Measurements from ENCODE around the gene ZNF236. TPM values are rescaled to one million over a fixed set of nuclear protein-coding genes. Genes with fewer than 3 reads are reported as not detected.

Gene ZNF236
- total RNA-seq, 1 experiment from 2014 or later, result 27.1 TPM

- Histone ChIP-seq H3K79me2 (ENCODE audit: low read length) (no peaks in the 10 kb centered on the region; the same call in 1 of the 2 replicates), H3K4me2 (ENCODE audit: low read depth, low read length, poor library complexity, severe bottlenecking) (no peak overlapping the region), H3K36me3 (ENCODE audit: insufficient read depth, low read length) (peaks cover 38% of the 10 kb centered on the region; the same call in 1 of the 2 replicates), H3K9me3 (ENCODE audit: low read length) (no peaks in the 10 kb centered on the region), H3K27ac (ENCODE audit: low read length) (no peak overlapping the region), H3K9me2 (replicated peaks; ENCODE audit: insufficient read depth, low read length) (no peaks in the 10 kb centered on the region), H4K20me1 (ENCODE audit: insufficient read depth, low read depth, low read length) (no peaks in the 10 kb centered on the region), H3K9ac (ENCODE audit: low read length) (no peak overlapping the region), H3K4me3 (ENCODE audit: low read length) (no peak overlapping the region), H3K4me1 (ENCODE audit: low read length) (no peaks in the 10 kb centered on the region), H3K27me3 (ENCODE audit: low read length) (no peaks in the 10 kb centered on the region), H2AFZ (ENCODE audit: low read length) (no peak overlapping the region)
- no peak for DNase-seq
Measured at GRCh38 chr18:76952747-76953146, 130.4 kb downstream of the ZNF236 start.

GRCh38 chr18:76953156-76953555 is 130.8 kb downstream of the ZNF236 start:
- Histone ChIP-seq H3K4me3 (ENCODE audit: low read length) (no peak overlapping the region), H3K36me3 (ENCODE audit: insufficient read depth, low read length) (peaks cover 35% of the 10 kb centered on the region; the same call in 1 of the 2 replicates), H2AFZ (ENCODE audit: low read length) (no peak overlapping the region), H3K27ac (ENCODE audit: low read length) (no peak overlapping the region), H3K27me3 (ENCODE audit: low read length) (no peaks in the 10 kb centered on the region), H3K4me1 (ENCODE audit: low read length) (no peaks in the 10 kb centered on the region), H3K4me2 (ENCODE audit: low read depth, low read length, poor library complexity, severe bottlenecking) (no peak overlapping the region), H4K20me1 (ENCODE audit: insufficient read depth, low read depth, low read length) (no peaks in the 10 kb centered on the region), H3K9ac (ENCODE audit: low read length) (no peak overlapping the region), H3K9me3 (ENCODE audit: low read length) (no peaks in the 10 kb centered on the region), H3K9me2 (replicated peaks; ENCODE audit: insufficient read depth, low read length) (no peaks in the 10 kb centered on the region), H3K79me2 (ENCODE audit: low read length) (no peaks in the 10 kb centered on the region; the same call in 1 of the 2 replicates)
- DNase-seq, result no peak

GRCh38 chr18:76953583-76954233 is 131.4 kb downstream of the ZNF236 start:
- Histone ChIP-seq H3K27ac (ENCODE audit: low read length) (no peak overlapping the region), H3K4me1 (ENCODE audit: low read length) (no peaks in the 10 kb centered on the region), H3K9ac (ENCODE audit: low read length) (no peak overlapping the region), H3K79me2 (ENCODE audit: low read length) (no peaks in the 10 kb centered on the region; the same call in 1 of the 2 replicates), H3K9me3 (ENCODE audit: low read length) (no peaks in the 10 kb centered on the region), H3K9me2 (replicated peaks; ENCODE audit: insufficient read depth, low read length) (no peaks in the 10 kb centered on the region), H4K20me1 (ENCODE audit: insufficient read depth, low read depth, low read length) (no peaks in the 10 kb centered on the region), H3K36me3 (ENCODE audit: insufficient read depth, low read length) (peaks cover 30% of the 10 kb centered on the region; the same call in 1 of the 2 replicates), H3K4me2 (ENCODE audit: low read depth, low read length, poor library complexity, severe bottlenecking) (no peak overlapping the region), H2AFZ (ENCODE audit: low read length) (no peak overlapping the region), H3K27me3 (ENCODE audit: low read length) (no peaks in the 10 kb centered on the region), H3K4me3 (ENCODE audit: low read length) (no peak overlapping the region)
- no peak for DNase-seq

GRCh38 chr18:76955524-76956170 is 133.3 kb downstream of the ZNF236 start:
- no peak overlapping the region for H3K9ac ChIP-seq (ENCODE audit: low read length)
- H3K36me3 ChIP-seq (ENCODE audit: insufficient read depth, low read length), result peaks cover 17% of the 10 kb centered on the region
- no peaks in the 10 kb centered on the region for H3K9me3 ChIP-seq (ENCODE audit: low read length)
- DNase-seq, result no peak
- H3K9me2 ChIP-seq (replicated peaks; ENCODE audit: insufficient read depth, low read length), result no peaks in the 10 kb centered on the region
- no peaks in the 10 kb centered on the region; the same call in 1 of the 2 replicates for H3K79me2 ChIP-seq (ENCODE audit: low read length)
- H3K4me1 ChIP-seq (ENCODE audit: low read length), result peaks cover under 1% of the 10 kb centered on the region; the same call in 1 of the 2 replicates
- H2AFZ ChIP-seq (ENCODE audit: low read length), result no peak overlapping the region
- H3K4me3 ChIP-seq (ENCODE audit: low read length), result no peak overlapping the region
- no peaks in the 10 kb centered on the region for H3K27me3 ChIP-seq (ENCODE audit: low read length)
- H3K27ac ChIP-seq (ENCODE audit: low read length), result no peak overlapping the region
- no peaks in the 10 kb centered on the region for H4K20me1 ChIP-seq (ENCODE audit: insufficient read depth, low read depth, low read length)
- H3K4me2 ChIP-seq (ENCODE audit: low read depth, low read length, poor library complexity, severe bottlenecking), result no peak overlapping the region

GRCh38 chr18:76956648-76957047 is 134.3 kb downstream of the ZNF236 start:
- Histone ChIP-seq H4K20me1 (ENCODE audit: insufficient read depth, low read depth, low read length) (no peaks in the 10 kb centered on the region), H3K4me1 (ENCODE audit: low read length) (peaks cover 7% of the 10 kb centered on the region), H3K9me3 (ENCODE audit: low read length) (no peaks in the 10 kb centered on the region), H3K4me3 (ENCODE audit: low read length) (no peak overlapping the region), H3K27ac (ENCODE audit: low read length) (no peak overlapping the region), H3K4me2 (ENCODE audit: low read depth, low read length, poor library complexity, severe bottlenecking) (no peak overlapping the region), H3K9me2 (replicated peaks; ENCODE audit: insufficient read depth, low read length) (no peaks in the 10 kb centered on the region), H3K36me3 (ENCODE audit: insufficient read depth, low read length) (peaks cover 20% of the 10 kb centered on the region), H3K27me3 (ENCODE audit: low read length) (no peaks in the 10 kb centered on the region), H3K79me2 (ENCODE audit: low read length) (no peaks in the 10 kb centered on the region; the same call in 1 of the 2 replicates), H2AFZ (ENCODE audit: low read length) (no peak overlapping the region), H3K9ac (ENCODE audit: low read length) (no peak overlapping the region)
- no peak for DNase-seq

GRCh38 chr18:76957384-76958355 is 135.3 kb downstream of the ZNF236 start:
- no peak overlapping the region for H3K27ac ChIP-seq (ENCODE audit: low read length)
- no peak overlapping the region for H3K9ac ChIP-seq (ENCODE audit: low read length)
- peaks cover 23% of the 10 kb centered on the region for H3K36me3 ChIP-seq (ENCODE audit: insufficient read depth, low read length)
- no peaks in the 10 kb centered on the region for H3K9me2 ChIP-seq (replicated peaks; ENCODE audit: insufficient read depth, low read length)
- H3K4me2 ChIP-seq (ENCODE audit: low read depth, low read length, poor library complexity, severe bottlenecking), result no peak overlapping the region
- no peak overlapping the region for H3K4me3 ChIP-seq (ENCODE audit: low read length)
- H2AFZ ChIP-seq (ENCODE audit: low read length), result no peak overlapping the region
- peaks cover 16% of the 10 kb centered on the region for H3K4me1 ChIP-seq (ENCODE audit: low read length)
- no peaks in the 10 kb centered on the region for H4K20me1 ChIP-seq (ENCODE audit: insufficient read depth, low read depth, low read length)
- no peak for DNase-seq
- peaks cover 8% of the 10 kb centered on the region; the same call in 1 of the 2 replicates for H3K79me2 ChIP-seq (ENCODE audit: low read length)
- H3K27me3 ChIP-seq (ENCODE audit: low read length), result no peaks in the 10 kb centered on the region
- H3K9me3 ChIP-seq (ENCODE audit: low read length), result no peaks in the 10 kb centered on the region

GRCh38 chr18:76958692-76959341 is 136.5 kb downstream of the ZNF236 start:
- Histone ChIP-seq H3K27ac (ENCODE audit: low read length) (no peak overlapping the region), H3K4me1 (ENCODE audit: low read length) (peaks cover 27% of the 10 kb centered on the region), H3K9me3 (ENCODE audit: low read length) (no peaks in the 10 kb centered on the region), H3K79me2 (ENCODE audit: low read length) (peaks cover 20% of the 10 kb centered on the region), H3K9ac (ENCODE audit: low read length) (no peak overlapping the region), H2AFZ (ENCODE audit: low read length) (no peak overlapping the region), H3K4me2 (ENCODE audit: low read depth, low read length, poor library complexity, severe bottlenecking) (no peak overlapping the region), H4K20me1 (ENCODE audit: insufficient read depth, low read depth, low read length) (no peaks in the 10 kb centered on the region), H3K9me2 (replicated peaks; ENCODE audit: insufficient read depth, low read length) (no peaks in the 10 kb centered on the region), H3K36me3 (ENCODE audit: insufficient read depth, low read length) (peaks cover 24% of the 10 kb centered on the region), H3K27me3 (ENCODE audit: low read length) (no peaks in the 10 kb centered on the region), H3K4me3 (ENCODE audit: low read length) (no peak overlapping the region)
- DNase-seq, result no peak

All from Karpas-422 (cell line).